ENCODE results near the gene UAP1L1.

DNA sequence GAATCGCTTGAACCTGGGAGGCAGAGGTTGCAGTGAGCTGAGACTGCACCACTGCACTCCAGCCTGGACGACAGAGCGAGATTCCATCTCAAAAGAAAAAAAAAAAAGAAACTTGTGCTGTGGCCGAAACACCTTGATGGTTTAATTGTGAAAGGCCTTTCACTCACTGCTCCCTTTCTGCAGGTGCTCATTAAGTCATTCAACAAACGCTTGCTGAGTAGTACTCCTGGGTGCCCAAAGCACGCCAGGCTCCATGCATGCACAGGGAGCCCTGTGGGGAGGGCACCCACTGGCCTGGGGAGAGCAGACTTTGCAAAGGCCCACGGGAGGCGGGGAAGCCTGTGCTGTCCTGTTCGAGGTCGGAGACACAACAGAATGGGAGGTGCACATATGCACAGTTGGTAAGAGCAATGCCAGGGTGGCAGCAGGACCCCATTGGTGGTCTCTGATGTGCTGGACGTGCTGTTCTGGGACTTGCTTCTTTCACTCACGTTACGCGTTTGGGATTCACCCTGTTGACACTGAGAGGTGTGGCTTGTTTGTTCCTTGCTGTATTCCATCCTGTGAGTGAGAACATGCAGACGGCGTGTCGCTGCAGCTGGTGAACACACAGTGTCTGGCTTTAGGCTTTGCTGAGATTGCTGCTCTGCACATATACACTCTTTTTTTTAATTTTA is 20.4 kb upstream of the UAP1L1 start:
- TF ChIP-seq CTCF (IDR thresholded peaks at IDR 0.05) (no peak), POLR2A (IDR thresholded peaks at IDR 0.05) (no peak)
